HL-60 (cell line): ENCODE data around the gene FOXA3.

Experiments used
- DNase-seq, 2 experiments: peaks; one replicate each; pipeline ENCODE4 v3.0.0-alpha.2; 2010 to 2020; ENCODE audit warnings: low read depth in 1 of 2, low spot score in 1 of 2
- H3K27ac ChIP-seq: fragments of 250-450 bp; sonication (Bioruptor Pico); replicated peaks from 2 replicates; pipeline ENCODE4 v1.5.1; 2020; ENCODE audit warnings: mild to moderate bottlenecking, moderate library complexity
- H3K27me3 ChIP-seq: fragments of 250-450 bp; sonication (Bioruptor Pico); 2 replicates; pipeline ENCODE4 v1.5.1; 2021; ENCODE audit warnings: mild to moderate bottlenecking, moderate library complexity; ENCODE audit not compliant: insufficient read depth, poor library complexity, severe bottlenecking
- H3K4me3 ChIP-seq: replicated peaks from 2 replicates; pipeline ENCODE4 v1.5.1; 2011; ENCODE audit warnings: mild to moderate bottlenecking, control low read depth, low read length; ENCODE audit not compliant: insufficient read depth
- GABPA ChIP-seq: IDR thresholded peaks from 2 replicates; pipeline ENCODE4 v1.6.1; 2012; ENCODE audit warnings: low read depth
- POLR2AphosphoS5 ChIP-seq: IDR thresholded peaks from 2 replicates; pipeline ENCODE4 v1.6.1; 2012; ENCODE audit warnings: low read depth
- SPI1 ChIP-seq: IDR thresholded peaks from 2 replicates; pipeline ENCODE4 v1.6.1; 2012; ENCODE audit warnings: low read depth, mild to moderate bottlenecking, borderline replicate concordance
- TF ChIP-seq, protein P1 (sequence below): IDR thresholded peaks from 2 replicates; pipeline ENCODE4 v1.6.1; 2012; ENCODE audit warnings: low read depth; ENCODE audit not compliant: insufficient replicate concordance
- TF ChIP-seq, protein P2 (sequence below): IDR thresholded peaks from one replicate; pipeline ENCODE4 v1.5.1; 2011; ENCODE audit warnings: low read length, control low read depth, inconsistent platforms; ENCODE audit not compliant: insufficient read depth

FOXA3 gene

DNA sequence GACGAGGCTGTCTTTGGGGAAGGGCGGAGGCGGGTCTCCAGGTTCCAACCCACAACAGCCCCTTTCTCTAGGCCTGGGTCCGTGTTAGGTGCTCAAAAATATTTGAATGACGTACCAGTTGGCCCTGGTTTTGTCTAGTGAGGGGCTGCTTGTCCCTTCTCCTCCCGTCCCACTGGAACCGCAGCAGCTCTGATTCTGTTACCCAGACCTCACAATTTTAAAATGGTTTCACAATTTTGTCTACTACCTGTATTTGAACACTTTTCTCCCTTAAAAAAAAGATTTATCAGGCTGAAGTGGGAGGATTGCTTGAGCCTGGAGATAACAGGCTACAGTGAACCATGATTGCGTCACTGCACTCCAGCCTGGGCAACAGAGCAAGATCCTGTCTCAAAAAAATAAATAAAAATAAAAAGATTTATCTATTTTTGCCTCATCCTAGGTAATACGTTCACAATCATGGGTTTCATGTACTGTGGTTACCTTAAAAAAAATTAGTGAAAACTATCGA is 23.1 kb downstream of the FOXA3 start:
- H3K4me3 ChIP-seq = peak overlapping the region; percentile 67
- no peak for DNase-seq
- no peaks in the 10 kb centered on the region for H3K27me3 ChIP-seq
- H3K27ac ChIP-seq = peak overlapping the region; percentile 84
- TF ChIP-seq, protein P1, sequence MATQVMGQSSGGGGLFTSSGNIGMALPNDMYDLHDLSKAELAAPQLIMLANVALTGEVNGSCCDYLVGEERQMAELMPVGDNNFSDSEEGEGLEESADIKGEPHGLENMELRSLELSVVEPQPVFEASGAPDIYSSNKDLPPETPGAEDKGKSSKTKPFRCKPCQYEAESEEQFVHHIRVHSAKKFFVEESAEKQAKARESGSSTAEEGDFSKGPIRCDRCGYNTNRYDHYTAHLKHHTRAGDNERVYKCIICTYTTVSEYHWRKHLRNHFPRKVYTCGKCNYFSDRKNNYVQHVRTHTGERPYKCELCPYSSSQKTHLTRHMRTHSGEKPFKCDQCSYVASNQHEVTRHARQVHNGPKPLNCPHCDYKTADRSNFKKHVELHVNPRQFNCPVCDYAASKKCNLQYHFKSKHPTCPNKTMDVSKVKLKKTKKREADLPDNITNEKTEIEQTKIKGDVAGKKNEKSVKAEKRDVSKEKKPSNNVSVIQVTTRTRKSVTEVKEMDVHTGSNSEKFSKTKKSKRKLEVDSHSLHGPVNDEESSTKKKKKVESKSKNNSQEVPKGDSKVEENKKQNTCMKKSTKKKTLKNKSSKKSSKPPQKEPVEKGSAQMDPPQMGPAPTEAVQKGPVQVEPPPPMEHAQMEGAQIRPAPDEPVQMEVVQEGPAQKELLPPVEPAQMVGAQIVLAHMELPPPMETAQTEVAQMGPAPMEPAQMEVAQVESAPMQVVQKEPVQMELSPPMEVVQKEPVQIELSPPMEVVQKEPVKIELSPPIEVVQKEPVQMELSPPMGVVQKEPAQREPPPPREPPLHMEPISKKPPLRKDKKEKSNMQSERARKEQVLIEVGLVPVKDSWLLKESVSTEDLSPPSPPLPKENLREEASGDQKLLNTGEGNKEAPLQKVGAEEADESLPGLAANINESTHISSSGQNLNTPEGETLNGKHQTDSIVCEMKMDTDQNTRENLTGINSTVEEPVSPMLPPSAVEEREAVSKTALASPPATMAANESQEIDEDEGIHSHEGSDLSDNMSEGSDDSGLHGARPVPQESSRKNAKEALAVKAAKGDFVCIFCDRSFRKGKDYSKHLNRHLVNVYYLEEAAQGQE = no peak
- TF ChIP-seq POLR2AphosphoS5 = no peak
- no peak for TF ChIP-seq GABPA
- TF ChIP-seq SPI1 = no peak
- TF ChIP-seq, protein P2, sequence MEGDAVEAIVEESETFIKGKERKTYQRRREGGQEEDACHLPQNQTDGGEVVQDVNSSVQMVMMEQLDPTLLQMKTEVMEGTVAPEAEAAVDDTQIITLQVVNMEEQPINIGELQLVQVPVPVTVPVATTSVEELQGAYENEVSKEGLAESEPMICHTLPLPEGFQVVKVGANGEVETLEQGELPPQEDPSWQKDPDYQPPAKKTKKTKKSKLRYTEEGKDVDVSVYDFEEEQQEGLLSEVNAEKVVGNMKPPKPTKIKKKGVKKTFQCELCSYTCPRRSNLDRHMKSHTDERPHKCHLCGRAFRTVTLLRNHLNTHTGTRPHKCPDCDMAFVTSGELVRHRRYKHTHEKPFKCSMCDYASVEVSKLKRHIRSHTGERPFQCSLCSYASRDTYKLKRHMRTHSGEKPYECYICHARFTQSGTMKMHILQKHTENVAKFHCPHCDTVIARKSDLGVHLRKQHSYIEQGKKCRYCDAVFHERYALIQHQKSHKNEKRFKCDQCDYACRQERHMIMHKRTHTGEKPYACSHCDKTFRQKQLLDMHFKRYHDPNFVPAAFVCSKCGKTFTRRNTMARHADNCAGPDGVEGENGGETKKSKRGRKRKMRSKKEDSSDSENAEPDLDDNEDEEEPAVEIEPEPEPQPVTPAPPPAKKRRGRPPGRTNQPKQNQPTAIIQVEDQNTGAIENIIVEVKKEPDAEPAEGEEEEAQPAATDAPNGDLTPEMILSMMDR = no peak

DNA sequence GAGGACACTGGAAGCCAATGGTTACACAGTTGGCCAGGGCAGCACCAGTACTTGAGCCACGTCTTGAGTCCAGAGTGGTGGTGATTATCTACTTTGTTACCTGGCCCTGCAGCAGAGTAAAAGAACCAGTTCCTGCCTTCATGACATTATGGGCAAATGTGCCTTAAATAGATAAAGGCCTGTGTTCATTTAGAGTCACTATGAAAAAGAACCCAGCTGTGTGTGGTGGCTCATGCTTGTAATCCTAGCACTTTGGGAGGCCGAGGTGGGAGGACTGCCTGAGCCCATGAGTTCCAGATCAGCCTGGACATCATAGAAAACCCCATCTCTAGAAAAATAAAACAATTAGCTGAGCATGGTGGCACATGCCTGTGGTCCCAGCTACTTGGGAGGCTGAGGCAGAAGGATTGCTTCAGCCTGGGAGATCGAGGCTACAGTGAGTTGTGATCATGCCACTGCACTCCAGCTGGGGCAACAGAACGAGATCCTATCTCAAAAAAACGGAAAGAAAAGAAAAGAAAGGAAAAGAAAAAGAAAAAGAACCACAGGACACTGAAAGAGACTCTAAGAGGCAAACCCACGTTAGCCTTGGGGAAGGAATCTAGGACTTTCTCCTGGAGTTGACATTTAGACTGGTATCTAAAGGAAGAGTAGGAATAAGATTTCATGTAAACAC is 25.2 kb downstream of the FOXA3 start:
- no peak overlapping the region for H3K27ac ChIP-seq
- TF ChIP-seq SPI1 (no peak), POLR2AphosphoS5 (no peak), GABPA (no peak)
- TF ChIP-seq, protein P1 = no peak
- TF ChIP-seq, protein P2 = no peak
- H3K4me3 ChIP-seq = no peak overlapping the region
- H3K27me3 ChIP-seq = no peaks in the 10 kb centered on the region
- DNase-seq = no peak

DNA sequence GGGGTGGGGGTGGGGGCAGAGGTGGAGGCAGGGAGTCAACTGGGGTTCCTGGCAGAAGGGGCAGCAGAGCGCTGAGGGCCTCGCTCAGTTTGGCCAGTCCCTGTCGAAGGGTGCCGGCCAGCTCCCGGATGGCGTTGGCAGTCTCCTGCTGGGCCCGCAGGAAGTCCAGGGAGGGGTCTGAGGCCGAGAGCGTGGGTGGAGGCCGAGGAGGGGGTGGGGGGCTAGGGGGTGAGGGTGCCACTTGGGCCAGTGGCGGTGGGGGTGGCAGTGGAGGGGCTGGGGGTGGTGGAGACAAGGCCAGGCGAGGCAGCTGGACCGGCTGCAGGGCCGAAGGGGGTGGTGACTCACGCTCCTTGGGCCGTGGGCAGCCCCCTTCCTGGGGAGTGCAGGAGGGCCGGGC is 26.8 kb downstream of the FOXA3 start:
- TF ChIP-seq, protein P2 = no peak
- TF ChIP-seq GABPA = no peak
- no peak for TF ChIP-seq POLR2AphosphoS5
- TF ChIP-seq SPI1 = no peak
- TF ChIP-seq, protein P1 = no peak
- DNase-seq = no peak
- Histone ChIP-seq H3K27me3 (no peaks in the 10 kb centered on the region), H3K4me3 (no peak overlapping the region), H3K27ac (no peak overlapping the region)
